K562 (cell line): ENCODE results near the gene RNF19B. TPM values are rescaled to one million over a fixed set of nuclear protein-coding genes. Genes with fewer than 3 reads are reported as not detected.

Source experiments
- ATAC-seq: fragments of 200-7000 bp; cut with Tn5 transposase; 3 replicates; pipeline ENCODE4 v1.9.1; 2020; ENCODE audit warnings: moderate library complexity
- BruUV-seq: library from RNA; stranded (reverse); fragments of 400-500 nt; replicated peaks from 2 replicates; lab custom pipeline; 2021; lab: Mats Ljungman, UMichigan
- CTCF ChIA-PET: fragments of 300-600 bp; formaldehyde crosslinking; extraction: SDS; loops from one replicate; lab custom pipeline; 2021; ENCODE audit warnings: low intra/inter-chr PET ratio; lab: Yijun Ruan, JAX
- POLR2A ChIA-PET: fragments of 300-600, 350-650 bp; sonication (Branson Sonifier 250); formaldehyde crosslinking; extraction: SDS; loops from one replicate; lab custom pipeline; 2021; ENCODE audit warnings: antibody characterized with exemption, inconsistent platforms; lab: Yijun Ruan, JAX
- DNase-seq, 4 experiments: peaks; one replicate each; pipeline versions ENCODE4 v3.0.0 to v3.0.0-alpha.2; 2011 to 2018; ENCODE audit warnings: low spot score in 3 of 4, mixed read lengths in 3 of 4; ENCODE audit errors: extremely low read depth in 1 of 4
- FAIRE-seq: peaks from 2 replicates; lab custom pipeline; 2011; peaks lifted over from hg19 to GRCh38; lab: Jason Lieb, UNC
- H2AFZ ChIP-seq: 2 replicates; pipeline ENCODE4 v1.6.0; 2011; ENCODE audit warnings: low read depth, low read length, control low read depth, inconsistent platforms
- H3K27ac ChIP-seq: fragments of 200-600 bp; 3 replicates; pipeline ENCODE4 v1.8.0; 2011; ENCODE audit warnings: low read depth, mild to moderate bottlenecking, control low read depth, inconsistent platforms, low read length, moderate library complexity, mixed read lengths; ENCODE audit errors: extremely low read depth
- H3K27me3 ChIP-seq, 2 experiments: fragments of 300-600 bp in 1 of 2; 2 replicates in 1 of 2; 3 replicates in 1 of 2; pipeline versions ENCODE4 v1.6.0 to v1.8.0; 2011; ENCODE audit warnings: inconsistent platforms in 2 of 2, low read length in 2 of 2, mild to moderate bottlenecking in 1 of 2, mixed read lengths in 1 of 2, moderate library complexity in 1 of 2; ENCODE audit not compliant: control insufficient read depth in 2 of 2, insufficient read depth in 2 of 2
- H3K36me3 ChIP-seq: fragments of 300-600 bp; 3 replicates; pipeline ENCODE4 v1.8.0; 2011; ENCODE audit warnings: mild to moderate bottlenecking, low read length, inconsistent platforms; ENCODE audit not compliant: control insufficient read depth, insufficient read depth
- H3K4me1 ChIP-seq, 2 experiments: fragments of 200-600 bp in 1 of 2; replicated peaks in 1 of 2; 2 replicates in 1 of 2; 3 replicates in 1 of 2; pipeline versions ENCODE4 v1.5.1 to v1.8.0; 2011; ENCODE audit warnings: inconsistent platforms in 2 of 2, low read length in 2 of 2, mild to moderate bottlenecking in 1 of 2, mixed read lengths in 1 of 2, moderate library complexity in 1 of 2; ENCODE audit not compliant: control insufficient read depth in 2 of 2, insufficient read depth in 2 of 2
- H3K4me2 ChIP-seq: 2 replicates; pipeline ENCODE4 v1.6.1; 2011; ENCODE audit warnings: low read length, control low read depth, inconsistent platforms, mixed read lengths; ENCODE audit not compliant: insufficient read depth
- H3K4me3 ChIP-seq: fragments of 200-600 bp; sonication (generic), shearing (Covaris generic); 2 replicates; pipeline ENCODE4 v1.5.1; 2016; ENCODE audit warnings: control low read depth, inconsistent platforms
- H3K79me2 ChIP-seq: fragments of 200-600 bp; 3 replicates; pipeline ENCODE4 v1.8.0; 2011; ENCODE audit warnings: low read length, inconsistent platforms; ENCODE audit not compliant: control insufficient read depth, insufficient read depth
- H3K9ac ChIP-seq, 2 experiments: 2 replicates each; pipeline versions ENCODE4 v1.6.0 to v1.6.1; 2011; ENCODE audit warnings: low read depth in 2 of 2, low read length in 2 of 2, control low read depth in 1 of 2, inconsistent platforms in 1 of 2, mild to moderate bottlenecking in 1 of 2, mixed read lengths in 1 of 2; ENCODE audit not compliant: insufficient read depth in 1 of 2
- H3K9me1 ChIP-seq: one replicate; pipeline ENCODE4 v1.6.0; 2011; ENCODE audit warnings: inconsistent platforms, mild to moderate bottlenecking, low read length, moderate library complexity; ENCODE audit not compliant: control insufficient read depth, insufficient read depth
- H3K9me3 ChIP-seq: replicated peaks from 2 replicates; pipeline ENCODE4 v1.5.1; 2011; ENCODE audit warnings: low read depth, low read length, inconsistent platforms; ENCODE audit not compliant: control insufficient read depth, insufficient read depth
- H4K20me1 ChIP-seq: replicated peaks from 2 replicates; pipeline ENCODE4 v1.6.1; 2011; ENCODE audit warnings: low read length, inconsistent platforms, mixed read lengths; ENCODE audit not compliant: control insufficient read depth, insufficient read depth
- ATF7 ChIP-seq: fragments of 450-650 bp; IDR thresholded peaks from 2 replicates; pipeline ENCODE4 v1.7.1; 2014; ENCODE audit warnings: mild to moderate bottlenecking, moderate library complexity
- CXXC5 ChIP-seq: fragments of 250-450 bp; sonication (Bioruptor Pico); IDR thresholded peaks from 2 replicates; pipeline ENCODE4 v1.8.0; 2022; ENCODE audit warnings: inconsistent platforms, mild to moderate bottlenecking, moderate library complexity
- DNMT1 ChIP-seq: fragments of 450-650 bp; IDR thresholded peaks from 2 replicates; pipeline ENCODE4 v1.6.1; 2016; ENCODE audit warnings: antibody characterized with exemption, mild to moderate bottlenecking
- NONO ChIP-seq, 2 experiments: fragments of 200-400 bp in 1 of 2; fragments of 450-650 bp in 1 of 2; formaldehyde crosslinking in 1 of 2; IDR thresholded peaks; 2 replicates each; pipeline ENCODE4 v1.6.1; 2017; ENCODE audit warnings: low read depth in 2 of 2, mild to moderate bottlenecking in 2 of 2, moderate library complexity in 2 of 2, low read length in 1 of 2
- NR2C2 ChIP-seq, 2 experiments: fragments of 200-800 bp in 1 of 2; sonication (Bioruptor generic) in 1 of 2; sonication (generic) in 1 of 2; formaldehyde crosslinking in 1 of 2; IDR thresholded peaks; 2 replicates each; pipeline versions ENCODE4 v1.6.1 to v1.8.0; 2016 to 2022; ENCODE audit warnings: mild to moderate bottlenecking in 1 of 2, missing compliant biosample characterization in 1 of 2, missing genetic modification characterization in 1 of 2, missing genetic modification reagents in 1 of 2
- RBFOX2 ChIP-seq: fragments of 200-400 bp; formaldehyde crosslinking; IDR thresholded peaks from 2 replicates; pipeline ENCODE4 v1.6.1; 2017; ENCODE audit warnings: low read depth, mild to moderate bottlenecking, low read length, moderate library complexity
- SP1 ChIP-seq: sonication (generic); formaldehyde crosslinking; IDR thresholded peaks from 2 replicates; pipeline ENCODE4 v1.8.1; 2022; ENCODE audit warnings: mild to moderate bottlenecking, missing genetic modification reagents
- TARDBP ChIP-seq: fragments of 450-650 bp; IDR thresholded peaks from 2 replicates; pipeline ENCODE4 v1.6.1; 2016
- ZNF696 ChIP-seq: fragments of 250-450 bp; sonication (Bioruptor Pico); conservative IDR thresholded peaks from 2 replicates; pipeline ENCODE4 v1.4.0; 2020; ENCODE audit warnings: mild to moderate bottlenecking, moderate library complexity
- WGBS: fragments of 100-300 bp; shearing (Covaris generic); methylation state at CpG from one replicate; pipeline ENCODE4 v1.1.6; 2016; ENCODE audit warnings: low coverage, mixed read lengths; ENCODE audit not compliant: insufficient coverage; ENCODE audit errors: missing lambda C conversion rate; 5-methylcytosine and 5-hydroxymethylcytosine counted together
- in situ Hi-C: fragments of 300-500 bp; cut with MboI; formaldehyde crosslinking; loops from 4 replicates; pipeline ENCODE4 v1.15.0; 2018; ENCODE audit warnings: inconsistent platforms, mixed read lengths
- intact Hi-C: fragments of 100-400 bp; cut with micrococcal nuclease; formaldehyde crosslinking; loops from 2 replicates; pipeline ENCODE4 v1.14.2; 2022
- polyA plus RNA-seq, 8 experiments: library from polyadenylated mRNA; depleted of rRNA in 4 of 8; stranded (reverse) in 5 of 8; unstranded in 3 of 8; fragments of >200 nt; fragmentation: Nextera tagmentation in 2 of 8; fragmentation: Illumina TruSeq in 1 of 8; extraction: Ambion mirVana in 2 of 8; extraction: Trizol in 1 of 8; gene quantifications; 2 replicates each; pipeline versions ENCODE4 v1.2.1 to v1.2.3, GENCODE V29; 2011 to 2014; ENCODE audit warnings: inconsistent platforms in 1 of 8, missing spikeins in 1 of 8
- total RNA-seq, 7 experiments: library from RNA; depleted of rRNA in 6 of 7; stranded (reverse); fragments of >200 nt in 6 of 7; fragmentation: Illumina TruSeq in 2 of 7; extraction: Trizol in 2 of 7; gene quantifications; 2 replicates each; pipeline versions ENCODE4 v1.2.1 to v1.2.3, GENCODE V29; 2011 to 2021; ENCODE audit warnings: low replicate concordance in 1 of 7
- TF ChIP-seq, protein P1 (sequence below): fragments of 200-800 bp; sonication (Bioruptor generic); IDR thresholded peaks from 2 replicates; pipeline ENCODE4 v1.6.1; 2017; ENCODE audit warnings: missing genetic modification characterization, missing compliant biosample characterization
- TF ChIP-seq, protein P2 (sequence below): fragments of 250-450 bp; sonication (Bioruptor Pico); IDR thresholded peaks from 2 replicates; pipeline ENCODE4 v1.5.0; 2021
- TF ChIP-seq, protein P3 (sequence below), 2 experiments: IDR thresholded peaks; 2 replicates each; pipeline ENCODE4 v1.6.1; 2011; ENCODE audit warnings: borderline replicate concordance in 1 of 2, control low read depth in 1 of 2, low read depth in 1 of 2, low read length in 1 of 2, mild to moderate bottlenecking in 1 of 2, mixed read lengths in 1 of 2, moderate library complexity in 1 of 2; ENCODE audit not compliant: insufficient read depth in 1 of 2, insufficient read length in 1 of 2, poor library complexity in 1 of 2, severe bottlenecking in 1 of 2; ENCODE audit errors: extremely low read depth in 1 of 2
- TF ChIP-seq, protein P4 (sequence below): sonication (generic); formaldehyde crosslinking; IDR thresholded peaks from 2 replicates; pipeline ENCODE4 v1.8.0; 2022; ENCODE audit warnings: missing genetic modification reagents, mild to moderate bottlenecking, moderate library complexity, borderline replicate concordance

RNF19B gene
- total and polyA plus RNA-seq, 9 of the 15 experiments (the other 6 are each of a cell fraction or from before 2014, with no cell fraction given): 2.6 to 14.9 (median 10.1) TPM

DNA sequence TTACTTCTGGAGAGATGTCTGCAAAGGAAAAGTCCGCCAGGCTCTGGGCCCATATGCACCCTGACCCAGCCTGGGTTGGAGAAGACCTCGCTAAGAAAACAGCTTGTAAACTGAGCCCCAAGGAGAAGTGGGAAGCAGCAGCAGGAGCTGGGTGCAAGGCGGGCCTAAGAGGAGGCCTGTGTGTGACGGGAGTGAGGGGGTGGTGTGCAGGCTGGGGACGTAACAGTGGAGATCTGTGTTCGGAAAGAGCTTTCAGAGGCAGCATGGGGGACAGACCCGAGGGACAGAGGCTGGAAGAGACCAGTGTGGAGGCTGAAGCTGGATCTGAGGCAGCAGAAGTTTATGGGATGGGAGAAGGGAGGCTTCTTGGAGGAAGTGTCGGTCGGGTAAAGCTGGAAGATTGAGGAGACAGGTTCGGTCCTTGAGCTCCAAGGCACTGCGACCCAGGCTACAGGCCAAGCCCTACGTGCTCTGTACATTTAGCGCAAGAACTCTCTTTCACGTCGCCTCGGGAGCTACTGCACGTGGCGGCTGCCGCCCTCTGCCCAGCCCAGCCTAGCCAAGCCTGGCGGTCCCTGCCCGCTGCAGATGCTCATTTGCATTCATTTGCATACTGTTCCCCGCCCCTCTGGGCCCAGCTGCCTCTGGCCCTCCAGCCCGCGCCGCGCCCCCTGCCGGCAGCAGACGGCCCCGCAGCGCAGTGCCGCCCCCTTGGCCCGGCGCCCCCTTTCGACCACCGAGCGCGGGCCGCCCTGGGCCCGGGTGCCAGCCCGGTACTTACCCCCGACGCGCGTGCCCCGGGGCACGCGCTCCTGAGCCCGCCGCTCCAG lies 72.0 kb downstream of the RNF19B start:
- ATAC-seq (peak; percentile 94), DNase-seq (peak; percentile 78 to 88 (median 85)), FAIRE-seq (peak; percentile 74)
- Histone ChIP-seq H3K79me2 (no peaks in the 10 kb centered on the region), H3K27me3 (peaks cover 5 to 67% of the 10 kb centered on the region in 2 experiments; a peak in 3 of 5 replicates), H3K9me3 (no peaks in the 10 kb centered on the region), H3K4me1 (peaks cover 5 to 18% of the 10 kb centered on the region in 2 experiments; a peak in 3 of 5 replicates), H4K20me1 (peaks cover 37% of the 10 kb centered on the region), H3K4me2 (peak overlapping the region; percentile 81), H3K9ac (peak overlapping the region; percentile 21 to 73; a peak in 3 of 4 replicates), H2AFZ (peak overlapping the region; percentile 51), H3K27ac (no peak overlapping the region), H3K4me3 (peak overlapping the region; percentile 42), H3K9me1 (no peaks in the 10 kb centered on the region), H3K36me3 (no peaks in the 10 kb centered on the region)
- POLR2A ChIA-PET: interaction anchor here (0.6 to 1.2 kb wide), 8 partner anchors 10 to 194 kb away, joined by 3 to 5 read pairs (median 3); no protein-coding TSS in a partner anchor
- in situ Hi-C loops (loop anchor here (25.0 kb wide), 1 partner anchor 720 kb away; no protein-coding TSS in a partner anchor), intact Hi-C loops (no loop called here)
- WGBS: 11% methylated on average over 46 of the region's 49 CpGs
- BruUV-seq: no TSS peak
- CTCF ChIA-PET: interaction anchor here (0.6 to 2.7 kb wide), 5 partner anchors 114 to 884 kb away, joined by 3 to 18 read pairs (median 5); no protein-coding TSS in a partner anchor
- TF ChIP-seq CXXC5 (CRISPR knock-in tag) (0 out of 2 replicates have a peak, but pooled peaks have one; percentile 39), ZNF696 (no peak), ATF7 (peak; percentile 78; the same call in 1 of the 2 replicates), SP1 (CRISPR knock-in tag) (peak; percentile 81), RBFOX2 (peak; percentile 24; the same call in 1 of the 2 replicates), NR2C2 (CRISPR knock-in tag; IDR thresholded peaks at IDR 0.05) (0 out of 2 replicates have a peak, but pooled peaks have one; percentile 32), NR2C2 (tag; IDR thresholded peaks at IDR 0.05) (no peak), TARDBP (peak; percentile 80; the same call in 1 of the 2 replicates), DNMT1 (no peak), NONO (IDR thresholded peaks at IDR 0.05; ENCODE audit: low read depth in 2 of 2, low read length in 1 of 2) (peak in 1 of 2 experiments; percentile 51; a peak in 1 of 4 replicates)
- TF ChIP-seq, protein P1, sequence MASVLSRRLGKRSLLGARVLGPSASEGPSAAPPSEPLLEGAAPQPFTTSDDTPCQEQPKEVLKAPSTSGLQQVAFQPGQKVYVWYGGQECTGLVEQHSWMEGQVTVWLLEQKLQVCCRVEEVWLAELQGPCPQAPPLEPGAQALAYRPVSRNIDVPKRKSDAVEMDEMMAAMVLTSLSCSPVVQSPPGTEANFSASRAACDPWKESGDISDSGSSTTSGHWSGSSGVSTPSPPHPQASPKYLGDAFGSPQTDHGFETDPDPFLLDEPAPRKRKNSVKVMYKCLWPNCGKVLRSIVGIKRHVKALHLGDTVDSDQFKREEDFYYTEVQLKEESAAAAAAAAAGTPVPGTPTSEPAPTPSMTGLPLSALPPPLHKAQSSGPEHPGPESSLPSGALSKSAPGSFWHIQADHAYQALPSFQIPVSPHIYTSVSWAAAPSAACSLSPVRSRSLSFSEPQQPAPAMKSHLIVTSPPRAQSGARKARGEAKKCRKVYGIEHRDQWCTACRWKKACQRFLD: 0 out of 2 replicates have a peak, but pooled peaks have one; percentile 55
- TF ChIP-seq, protein P2, sequence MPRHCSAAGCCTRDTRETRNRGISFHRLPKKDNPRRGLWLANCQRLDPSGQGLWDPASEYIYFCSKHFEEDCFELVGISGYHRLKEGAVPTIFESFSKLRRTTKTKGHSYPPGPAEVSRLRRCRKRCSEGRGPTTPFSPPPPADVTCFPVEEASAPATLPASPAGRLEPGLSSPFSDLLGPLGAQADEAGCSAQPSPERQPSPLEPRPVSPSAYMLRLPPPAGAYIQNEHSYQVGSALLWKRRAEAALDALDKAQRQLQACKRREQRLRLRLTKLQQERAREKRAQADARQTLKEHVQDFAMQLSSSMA (CRISPR knock-in tag): no peak
- TF ChIP-seq, protein P3, sequence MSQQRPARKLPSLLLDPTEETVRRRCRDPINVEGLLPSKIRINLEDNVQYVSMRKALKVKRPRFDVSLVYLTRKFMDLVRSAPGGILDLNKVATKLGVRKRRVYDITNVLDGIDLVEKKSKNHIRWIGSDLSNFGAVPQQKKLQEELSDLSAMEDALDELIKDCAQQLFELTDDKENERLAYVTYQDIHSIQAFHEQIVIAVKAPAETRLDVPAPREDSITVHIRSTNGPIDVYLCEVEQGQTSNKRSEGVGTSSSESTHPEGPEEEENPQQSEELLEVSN (IDR thresholded peaks at IDR 0.05; ENCODE audit: borderline replicate concordance in 1 of 2, extremely low read depth in 1 of 2, insufficient read depth in 1 of 2, insufficient read length in 1 of 2, low read depth in 1 of 2, low read length in 1 of 2, poor library complexity in 1 of 2, severe bottlenecking in 1 of 2): peak; percentile 60 to 71
- TF ChIP-seq, protein P4, sequence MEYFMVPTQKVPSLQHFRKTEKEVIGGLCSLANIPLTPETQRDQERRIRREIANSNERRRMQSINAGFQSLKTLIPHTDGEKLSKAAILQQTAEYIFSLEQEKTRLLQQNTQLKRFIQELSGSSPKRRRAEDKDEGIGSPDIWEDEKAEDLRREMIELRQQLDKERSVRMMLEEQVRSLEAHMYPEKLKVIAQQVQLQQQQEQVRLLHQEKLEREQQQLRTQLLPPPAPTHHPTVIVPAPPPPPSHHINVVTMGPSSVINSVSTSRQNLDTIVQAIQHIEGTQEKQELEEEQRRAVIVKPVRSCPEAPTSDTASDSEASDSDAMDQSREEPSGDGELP: peak; percentile 88
